Fibroblast of lung (primary cell): ENCODE measurements around the gene OSM. TPM values are rescaled to one million over a fixed set of nuclear protein-coding genes. Genes with fewer than 3 reads are reported as not detected.

Experiments
- DNase-seq, 2 donors: peaks; one replicate each; pipeline versions ENCODE4 v3.0.0 to v3.0.0-alpha.2; 2010; ENCODE audit warnings: low read depth in 2 of 2
- H2AFZ ChIP-seq: 2 replicates; pipeline ENCODE4 v1.5.1; 2012; ENCODE audit warnings: low read length, control low read depth, inconsistent platforms
- H3K27ac ChIP-seq: 2 replicates; pipeline ENCODE4 v1.5.1; 2011; ENCODE audit warnings: low read length, control low read depth; ENCODE audit not compliant: insufficient read depth
- H3K27me3 ChIP-seq: 2 replicates; pipeline ENCODE4 v1.5.1; 2011; ENCODE audit warnings: mild to moderate bottlenecking, low read length; ENCODE audit not compliant: control insufficient read depth, insufficient read depth
- H3K36me3 ChIP-seq: 2 replicates; pipeline ENCODE4 v1.5.1; 2011; ENCODE audit warnings: low read length; ENCODE audit not compliant: control insufficient read depth, insufficient read depth
- H3K4me1 ChIP-seq: 2 replicates; pipeline ENCODE4 v1.5.1; 2011; ENCODE audit warnings: low read length; ENCODE audit not compliant: control insufficient read depth, insufficient read depth; ENCODE audit errors: extremely low read depth
- H3K4me2 ChIP-seq: 2 replicates; pipeline ENCODE4 v1.5.1; 2011; ENCODE audit warnings: low read length, control low read depth; ENCODE audit not compliant: insufficient read depth; ENCODE audit errors: extremely low read depth
- H3K4me3 ChIP-seq, 4 experiments: fragments of 200-600 bp in 1 of 4; sonication (generic) in 1 of 4; replicated peaks in 1 of 4; 2 replicates each; pipeline ENCODE4 v1.5.1; 2011 to 2016; ENCODE audit warnings: low read length in 4 of 4, low read depth in 3 of 4, mild to moderate bottlenecking in 3 of 4, control low read depth in 2 of 4, inconsistent platforms in 1 of 4, mixed read lengths in 1 of 4; ENCODE audit not compliant: insufficient read depth in 1 of 4; ENCODE audit errors: control extremely low read depth in 1 of 4
- H3K79me2 ChIP-seq: 2 replicates; pipeline ENCODE4 v1.5.1; 2012; ENCODE audit warnings: mild to moderate bottlenecking, low read length, inconsistent platforms; ENCODE audit not compliant: control insufficient read depth, insufficient read depth
- H3K9ac ChIP-seq: 2 replicates; pipeline ENCODE4 v1.5.1; 2011; ENCODE audit warnings: mild to moderate bottlenecking, low read length, control low read depth; ENCODE audit not compliant: insufficient read depth
- H3K9me3 ChIP-seq: 2 replicates; pipeline ENCODE4 v1.5.1; 2012; ENCODE audit warnings: low read depth, low read length; ENCODE audit not compliant: control insufficient read depth, insufficient read depth
- H4K20me1 ChIP-seq: 2 replicates; pipeline ENCODE4 v1.5.1; 2011; ENCODE audit warnings: low read length; ENCODE audit not compliant: control insufficient read depth, insufficient read depth; ENCODE audit errors: extremely low read depth
- EZH2 ChIP-seq: IDR thresholded peaks from 2 replicates; pipeline ENCODE4 v1.5.1; 2012; ENCODE audit warnings: low read length, control low read depth, mild to moderate bottlenecking; ENCODE audit errors: missing control alignments
- polyA plus RNA-seq, 2 donors: library from polyadenylated mRNA; depleted of rRNA in 1 of 2; stranded (reverse) in 1 of 2; unstranded in 1 of 2; fragments of >200 nt; gene quantifications; 2 replicates each; pipeline ENCODE4 v1.2.1, GENCODE V29; 2011 to 2012; ENCODE audit warnings: missing spikeins in 1 of 2
- total RNA-seq: library from RNA; depleted of rRNA; stranded (reverse); fragments of >200 nt; gene quantifications from 2 replicates; pipeline ENCODE4 v1.2.1, GENCODE V29; 2014
- TF ChIP-seq, protein P1 (sequence below), 2 donors: IDR thresholded peaks in 1 of 2; conservative IDR thresholded peaks in 1 of 2; 1 replicate in 1 of 2; 2 replicates in 1 of 2; pipeline ENCODE4 v1.5.1; 2011 to 2012; ENCODE audit warnings: low read length in 2 of 2, control low read depth in 1 of 2, inconsistent platforms in 1 of 2, low read depth in 1 of 2, mild to moderate bottlenecking in 1 of 2

The OSM gene
- total and polyA plus RNA-seq, 2 donors (not counting 1 experiment from before 2014, with no cell fraction given), result not detected

DNA sequence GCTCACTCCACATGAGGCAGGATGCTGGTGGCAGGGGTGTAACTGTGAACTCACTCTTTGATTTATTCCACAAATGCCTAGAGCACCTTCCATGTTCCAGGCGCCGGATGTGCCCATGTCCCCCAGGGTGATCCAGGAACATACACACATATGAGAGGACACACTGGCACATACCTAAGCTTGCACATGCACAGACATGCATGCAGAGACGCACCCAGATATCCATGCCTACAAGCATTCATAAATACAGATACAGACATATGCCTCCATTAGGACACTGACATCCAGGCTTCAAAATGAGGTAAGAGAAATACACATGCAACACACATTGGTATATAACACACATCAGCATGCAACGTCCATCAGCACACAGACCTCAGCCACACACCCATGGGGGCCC is 4.5 kb downstream of the OSM start:
- Histone ChIP-seq H3K4me3 (no peak overlapping the region), H4K20me1 (no peaks in the 10 kb centered on the region), H3K27me3 (no peaks in the 10 kb centered on the region), H3K36me3 (no peaks in the 10 kb centered on the region), H3K4me1 (no peaks in the 10 kb centered on the region), H3K79me2 (no peaks in the 10 kb centered on the region), H3K4me2 (no peak overlapping the region), H2AFZ (no peak overlapping the region), H3K9ac (no peak overlapping the region), H3K27ac (no peak overlapping the region), H3K9me3 (no peaks in the 10 kb centered on the region)
- no peak for DNase-seq
- TF ChIP-seq, protein P1, sequence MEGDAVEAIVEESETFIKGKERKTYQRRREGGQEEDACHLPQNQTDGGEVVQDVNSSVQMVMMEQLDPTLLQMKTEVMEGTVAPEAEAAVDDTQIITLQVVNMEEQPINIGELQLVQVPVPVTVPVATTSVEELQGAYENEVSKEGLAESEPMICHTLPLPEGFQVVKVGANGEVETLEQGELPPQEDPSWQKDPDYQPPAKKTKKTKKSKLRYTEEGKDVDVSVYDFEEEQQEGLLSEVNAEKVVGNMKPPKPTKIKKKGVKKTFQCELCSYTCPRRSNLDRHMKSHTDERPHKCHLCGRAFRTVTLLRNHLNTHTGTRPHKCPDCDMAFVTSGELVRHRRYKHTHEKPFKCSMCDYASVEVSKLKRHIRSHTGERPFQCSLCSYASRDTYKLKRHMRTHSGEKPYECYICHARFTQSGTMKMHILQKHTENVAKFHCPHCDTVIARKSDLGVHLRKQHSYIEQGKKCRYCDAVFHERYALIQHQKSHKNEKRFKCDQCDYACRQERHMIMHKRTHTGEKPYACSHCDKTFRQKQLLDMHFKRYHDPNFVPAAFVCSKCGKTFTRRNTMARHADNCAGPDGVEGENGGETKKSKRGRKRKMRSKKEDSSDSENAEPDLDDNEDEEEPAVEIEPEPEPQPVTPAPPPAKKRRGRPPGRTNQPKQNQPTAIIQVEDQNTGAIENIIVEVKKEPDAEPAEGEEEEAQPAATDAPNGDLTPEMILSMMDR (conservative IDR thresholded peaks at IDR 0.05 in 1 of 2, IDR thresholded peaks at IDR 0.05 in 1 of 2; ENCODE audit: low read depth in 1 of 2, low read length in 2 of 2), result no peak
- TF ChIP-seq EZH2, result no peak

DNA sequence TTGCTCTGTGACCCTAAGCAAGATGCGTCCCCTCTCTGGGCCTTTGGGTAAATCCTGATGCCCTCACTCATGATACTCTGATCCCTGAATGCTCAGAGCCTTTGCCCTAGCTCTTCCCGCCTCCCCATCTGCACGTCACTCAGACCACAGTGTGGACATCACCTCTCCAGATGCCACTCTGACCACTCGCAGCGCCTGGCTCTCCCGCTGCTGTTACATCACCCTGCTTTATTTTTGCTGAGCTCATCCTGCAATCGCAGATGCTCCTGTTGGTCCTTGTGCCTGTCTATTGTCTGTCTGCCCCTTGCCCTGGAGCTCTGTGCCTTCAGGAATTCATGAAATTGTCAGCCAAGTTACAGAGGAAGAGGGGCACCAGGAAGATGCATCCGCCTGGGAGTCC is 5.5 kb downstream of the OSM start:
- no peak overlapping the region for H3K27ac ChIP-seq
- H3K79me2 ChIP-seq, result no peaks in the 10 kb centered on the region
- no peak for DNase-seq
- H3K27me3 ChIP-seq, result no peaks in the 10 kb centered on the region
- no peaks in the 10 kb centered on the region for H4K20me1 ChIP-seq
- no peaks in the 10 kb centered on the region for H3K9me3 ChIP-seq
- no peak overlapping the region for H3K4me2 ChIP-seq
- H3K4me3 ChIP-seq, result no peak overlapping the region
- peaks cover 1% of the 10 kb centered on the region for H3K4me1 ChIP-seq
- H3K9ac ChIP-seq, result no peak overlapping the region
- no peak overlapping the region for H2AFZ ChIP-seq
- TF ChIP-seq, protein P1 (conservative IDR thresholded peaks at IDR 0.05 in 1 of 2, IDR thresholded peaks at IDR 0.05 in 1 of 2; ENCODE audit: low read depth in 1 of 2, low read length in 2 of 2), result no peak
- TF ChIP-seq EZH2, result no peak
- H3K36me3 ChIP-seq, result no peaks in the 10 kb centered on the region

DNA sequence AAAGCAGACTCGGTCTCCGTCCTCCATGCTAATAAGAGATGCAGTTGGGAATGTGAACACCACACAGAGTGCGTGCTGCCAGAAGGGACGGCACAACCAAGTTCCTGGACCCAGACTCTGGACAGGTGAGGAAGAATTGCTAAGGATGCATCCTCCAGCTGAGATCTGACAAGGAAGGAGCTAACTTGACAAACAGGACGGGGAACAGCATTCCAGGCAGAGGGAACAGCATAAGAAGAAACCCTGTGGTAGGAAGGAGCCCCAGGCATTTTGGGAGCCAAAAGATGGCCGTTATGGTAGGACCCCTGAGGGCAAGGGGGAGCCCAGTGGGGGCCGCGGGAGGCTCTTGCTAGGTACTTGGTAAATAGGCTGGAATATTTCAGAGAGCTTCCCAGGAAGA is 6.0 kb downstream of the OSM start:
- no peaks in the 10 kb centered on the region for H3K36me3 ChIP-seq
- no peaks in the 10 kb centered on the region for H4K20me1 ChIP-seq
- no peak for DNase-seq
- no peak overlapping the region for H3K27ac ChIP-seq
- no peaks in the 10 kb centered on the region for H3K27me3 ChIP-seq
- H3K79me2 ChIP-seq, result no peaks in the 10 kb centered on the region
- no peak overlapping the region for H3K4me2 ChIP-seq
- no peaks in the 10 kb centered on the region for H3K9me3 ChIP-seq
- H2AFZ ChIP-seq, result no peak overlapping the region
- H3K4me1 ChIP-seq, result peaks cover 4% of the 10 kb centered on the region
- no peak overlapping the region for H3K4me3 ChIP-seq
- H3K9ac ChIP-seq, result no peak overlapping the region
- no peak for TF ChIP-seq EZH2
- TF ChIP-seq, protein P1 (conservative IDR thresholded peaks at IDR 0.05 in 1 of 2, IDR thresholded peaks at IDR 0.05 in 1 of 2; ENCODE audit: low read depth in 1 of 2, low read length in 2 of 2), result no peak
